ENCODE data around the gene NBEAL1.
"Not testable (repeated sequence)": the region's sequence is repeated elsewhere in the genome, so short reads cannot be mapped to it uniquely, and the experiment has no call there.

Gene NBEAL1

GRCh38 chr2:203014456-203015199 lies at the start of gene NBEAL1:
NBEAL1 (plus strand) TSS chr2:203014875; CDS start chr2:203016385, 1,510 bp downstream.
- peak; percentile 90 for DNase-seq

DNA sequence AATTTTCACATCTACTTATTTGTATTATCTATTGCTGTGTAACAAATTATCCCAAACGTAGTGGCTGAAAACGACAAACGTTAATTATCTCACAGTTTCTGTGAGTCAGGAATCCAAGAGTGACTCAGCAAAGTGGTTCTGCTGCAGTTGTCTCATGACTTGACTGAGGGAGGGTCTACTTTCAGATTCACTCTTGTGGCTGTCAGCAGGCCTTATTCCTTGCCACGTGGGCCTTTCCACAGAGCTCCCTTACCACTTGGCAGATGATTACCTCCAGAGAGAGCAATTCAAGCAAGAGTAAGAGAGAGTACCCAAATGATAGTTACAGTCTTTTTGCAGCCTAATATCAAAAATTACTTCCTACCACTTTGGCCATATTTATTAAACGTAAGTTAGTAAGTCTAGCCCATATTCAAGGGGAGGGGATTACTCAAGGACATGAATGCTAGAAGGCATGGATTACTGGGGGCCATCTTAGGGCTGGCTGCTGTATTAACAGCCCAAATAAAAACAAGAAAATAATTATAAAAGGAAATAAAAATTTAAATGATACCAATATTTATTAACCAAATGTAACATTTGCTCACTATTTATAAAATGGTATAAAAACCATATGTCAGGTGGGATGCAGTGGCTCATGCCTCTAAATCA lies 48.7 kb upstream of the NBEAL1 start:
- no peak for DNase-seq

GRCh38 chr2:202969404-202969803 lies 45.3 kb upstream of the NBEAL1 start:
- not testable (repeated sequence) for DNase-seq

DNA sequence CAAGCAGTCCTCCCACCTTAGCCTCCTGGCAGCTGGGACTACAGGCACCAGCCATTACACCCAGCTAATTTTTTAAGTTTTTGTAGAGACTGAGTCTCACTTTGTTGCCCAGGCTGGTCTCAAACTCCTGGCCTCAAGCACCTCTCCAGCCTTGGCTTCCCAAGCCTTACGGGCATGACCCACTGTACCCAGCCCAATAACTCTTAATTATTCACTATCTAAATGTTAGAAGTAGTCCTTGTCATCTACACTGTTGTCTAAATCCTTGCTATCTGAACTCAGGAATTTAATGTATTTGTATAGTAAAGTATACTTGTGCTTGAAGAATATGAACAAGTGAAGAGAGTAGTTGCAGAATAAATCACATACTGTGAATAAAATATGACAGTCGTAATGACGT lies 37.9 kb upstream of the NBEAL1 start:
- DNase-seq: no peak

- DNase-seq: no peak
These were observed 31.7 kb upstream of the NBEAL1 start for GRCh38 chr2:202982779-202983491.

GRCh38 chr2:202989749-202990148 lies 24.9 kb upstream of the NBEAL1 start:
- no peak for DNase-seq

- DNase-seq: no peak
These were observed 24.2 kb upstream of the NBEAL1 start for GRCh38 chr2:202990501-202990900.

GRCh38 chr2:202997113-202997512 lies 17.6 kb upstream of the NBEAL1 start:
- not testable (repeated sequence) for DNase-seq

GRCh38 chr2:203002054-203002821 lies 12.4 kb upstream of the NBEAL1 start:
- DNase-seq: no peak

- no peak for DNase-seq
These were observed 11.0 kb upstream of the NBEAL1 start for GRCh38 chr2:203003716-203004115.

DNA sequence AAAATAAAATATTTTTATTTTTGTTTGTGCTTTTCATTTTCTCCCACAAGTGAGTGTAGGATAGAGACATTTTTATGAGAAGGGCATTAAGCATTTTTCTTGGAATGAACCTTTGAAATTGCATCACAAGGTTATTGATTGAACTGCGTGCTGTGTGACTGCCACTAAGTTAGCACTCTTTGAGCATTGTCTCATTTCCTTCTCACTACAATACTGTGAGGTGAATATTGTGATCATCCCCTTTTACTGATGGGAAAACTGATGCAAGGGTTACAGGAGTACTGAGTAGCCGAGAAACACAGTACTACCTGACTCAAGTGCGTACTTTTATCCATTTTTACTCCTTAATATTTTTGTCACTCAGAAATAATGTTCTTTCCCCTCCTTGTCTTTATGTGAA lies 2.0 kb downstream of the NBEAL1 start:
- no peak for DNase-seq

DNA sequence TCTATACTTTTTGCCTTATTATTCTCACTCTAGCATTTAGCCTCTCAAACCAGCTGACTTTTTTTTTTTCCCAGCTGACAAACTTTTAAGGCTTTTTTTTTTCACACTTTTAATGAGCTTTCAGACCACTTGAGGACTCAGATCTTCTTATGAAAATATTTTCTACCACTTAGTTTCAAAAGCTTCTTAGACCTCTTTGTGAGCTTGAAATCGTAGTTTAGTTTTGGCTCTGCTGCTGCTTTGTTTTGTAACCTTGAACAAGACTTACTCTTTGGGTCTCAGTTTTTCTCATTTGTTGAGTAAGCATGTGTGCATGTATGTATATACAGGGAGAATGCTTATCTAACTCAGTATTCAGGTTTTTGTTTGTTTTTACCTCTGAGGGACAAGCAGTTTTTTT lies 3.5 kb downstream of the NBEAL1 start:
- DNase-seq: no peak

GRCh38 chr2:203019142-203019541 lies 4.5 kb downstream of the NBEAL1 start:
- DNase-seq: no peak

GRCh38 chr2:203021991-203022390 lies 7.3 kb downstream of the NBEAL1 start:
- no peak for DNase-seq

DNA sequence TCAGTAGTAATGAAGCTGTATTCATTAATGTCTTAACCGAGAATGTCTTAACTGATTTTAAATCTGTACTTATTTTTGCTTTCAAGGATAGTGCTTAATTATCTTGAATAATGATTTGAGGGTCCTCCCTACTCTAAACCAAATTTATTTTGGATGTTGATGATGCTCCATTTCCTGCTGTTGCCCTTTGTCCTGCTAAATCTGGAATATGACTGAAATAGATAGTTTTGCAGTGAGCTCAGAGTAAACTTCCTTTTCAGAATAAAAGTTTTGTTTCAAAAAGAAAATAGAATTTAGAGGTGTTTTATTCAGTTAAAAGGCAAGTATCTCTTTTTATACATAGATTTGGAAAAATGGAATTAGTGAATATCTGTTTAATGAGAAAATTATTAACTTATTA lies 8.1 kb downstream of the NBEAL1 start:
- no peak for DNase-seq

DNA sequence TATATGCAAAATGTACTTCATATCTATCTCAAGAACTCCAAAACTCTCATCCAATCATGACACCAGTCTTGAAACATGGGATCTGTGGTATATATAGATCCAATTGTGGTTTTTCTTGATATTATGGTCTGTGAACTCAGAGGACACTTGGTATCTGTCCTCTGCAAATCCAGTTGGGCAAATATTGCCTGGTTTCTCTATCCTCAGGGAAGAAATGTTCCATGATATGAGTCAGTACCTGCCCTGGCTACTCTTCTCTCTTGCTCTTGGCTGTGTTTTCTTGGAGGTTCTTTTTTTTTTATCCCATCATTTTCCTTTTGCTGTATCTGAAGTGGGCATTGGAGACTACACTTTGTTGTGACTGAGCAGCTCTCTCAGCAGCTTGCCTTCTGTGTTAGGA lies 10.9 kb downstream of the NBEAL1 start:
- no peak for DNase-seq

DNA sequence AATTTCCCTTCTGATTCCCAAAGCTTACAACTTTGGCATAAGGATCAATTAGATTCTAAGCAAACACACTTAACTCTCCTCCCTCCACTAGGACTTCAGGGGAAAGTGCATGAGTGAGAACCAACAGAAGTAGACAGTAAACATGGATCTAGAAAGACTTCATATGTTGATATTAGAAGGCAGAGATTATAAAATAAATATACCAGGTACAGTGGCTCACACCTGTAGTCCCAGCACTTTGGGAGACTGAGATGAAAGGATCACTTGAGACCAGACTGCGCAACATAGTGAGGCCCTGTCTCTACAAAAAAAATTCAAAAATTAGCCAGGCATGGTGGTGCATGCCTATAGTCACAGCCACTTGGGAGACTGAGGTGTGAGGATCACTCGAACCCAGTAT lies 15.9 kb downstream of the NBEAL1 start:
- no peak for DNase-seq

DNA sequence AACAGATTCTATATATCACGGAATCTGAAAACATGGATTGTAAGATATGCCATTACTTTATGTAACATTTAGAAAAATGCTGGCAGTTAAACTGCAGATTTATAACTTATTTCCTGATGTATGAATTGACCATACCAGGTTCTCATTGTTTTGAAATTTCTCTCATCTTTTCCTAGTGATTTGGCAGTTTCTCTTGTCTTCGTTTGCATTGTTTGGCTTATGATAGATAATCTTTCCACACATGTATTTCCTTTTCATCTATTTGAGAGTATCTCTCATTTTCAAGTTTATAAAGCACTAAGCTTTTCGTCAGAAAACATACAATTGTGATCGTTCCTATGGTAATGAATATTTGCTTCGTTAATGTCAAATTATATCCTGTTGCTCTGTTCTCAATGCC lies 16.3 kb downstream of the NBEAL1 start:
- no peak for DNase-seq

GRCh38 chr2:203033395-203033794 lies 18.7 kb downstream of the NBEAL1 start:
- DNase-seq: no peak

DNA sequence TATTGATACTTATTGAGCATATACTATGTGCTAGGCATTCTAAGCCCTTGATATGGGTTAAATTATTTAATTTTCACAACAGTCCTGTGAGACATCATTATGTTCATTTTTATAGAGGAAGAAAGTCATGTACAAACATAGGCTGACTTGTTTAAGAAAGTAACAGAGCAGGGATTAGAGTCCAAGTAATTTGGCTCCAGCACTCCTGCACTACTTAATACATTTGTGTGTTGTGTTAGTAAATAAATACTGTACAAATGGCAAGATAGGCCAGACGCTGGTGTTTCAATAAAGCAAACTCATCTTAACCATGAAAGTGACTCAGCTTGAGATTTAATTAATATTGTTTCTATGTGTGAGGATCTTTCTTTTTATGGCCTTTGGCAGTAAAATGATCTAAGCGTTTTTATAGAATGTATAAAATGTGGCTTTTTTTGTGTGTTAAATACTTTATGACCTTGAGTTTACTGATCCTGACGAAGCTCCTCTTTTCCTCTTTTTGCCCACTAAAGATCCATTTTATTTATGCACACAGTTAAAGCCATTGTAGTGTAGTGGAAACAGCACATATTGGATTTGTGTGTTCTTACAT lies 21.3 kb downstream of the NBEAL1 start:
- DNase-seq: no peak

DNA sequence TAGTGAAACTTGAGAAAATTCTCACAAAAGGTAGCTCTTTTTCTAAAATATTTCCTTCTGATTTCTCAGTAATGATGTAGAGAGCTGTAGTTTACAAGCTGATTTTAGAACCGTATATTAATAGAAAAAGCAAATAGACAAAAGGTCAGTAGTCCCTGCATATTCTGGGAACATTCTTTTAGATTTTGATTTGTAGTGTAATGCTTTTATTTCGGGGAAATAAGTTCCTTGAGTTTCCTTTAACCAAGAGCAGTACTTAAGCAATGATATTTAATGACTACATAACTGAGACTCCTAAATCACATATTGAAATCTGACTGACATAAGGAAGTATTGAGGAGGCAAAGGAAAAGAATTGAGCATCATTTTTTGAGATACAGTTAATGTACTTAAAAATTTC lies 22.4 kb downstream of the NBEAL1 start:
- no peak for DNase-seq

GRCh38 chr2:203038586-203038985 lies 23.9 kb downstream of the NBEAL1 start:
- DNase-seq: no peak

GRCh38 chr2:203039211-203039610 lies 24.5 kb downstream of the NBEAL1 start:
- not testable (repeated sequence) for DNase-seq

All from NCI-H2029 (cell line).